ENCODE results near the gene TAF11L11. TPM values are rescaled to one million over a fixed set of nuclear protein-coding genes. Genes with fewer than 3 reads are reported as not detected.
"Not testable (repeated sequence)": the region's sequence is repeated elsewhere in the genome, so short reads cannot be mapped to it uniquely, and the experiment has no call there.

Gene TAF11L11
- total RNA-seq, 4 donors from 2014 or later = not detected

- H3K36me3 ChIP-seq = no peaks in the 10 kb centered on the region
- no peak within 1 kb of the TSS for H3K27ac ChIP-seq (replicated peaks in 1 of 4)
- DNase-seq (ENCODE audit: extremely low spot score) = no peak
- TF ChIP-seq POLR2AphosphoS5 (IDR thresholded peaks at IDR 0.05) = no peak
- TF ChIP-seq CTCF (IDR thresholded peaks at IDR 0.05) = no peak
- no peak for TF ChIP-seq EP300 (IDR thresholded peaks at IDR 0.05)
- no peak for TF ChIP-seq POLR2A (IDR thresholded peaks at IDR 0.05; ENCODE audit: low read depth)
- intact Hi-C loops (cut with DNase I) = no loop called here
- H3K27me3 ChIP-seq = no peaks in the 10 kb centered on the region
- 80% methylated on average over 2 of the region's 5 CpGs for WGBS
- H3K4me3 ChIP-seq = no peak within 1 kb of the TSS
- H3K9me3 ChIP-seq = no peaks in the 10 kb centered on the region
- no peaks in the 10 kb centered on the region for H3K4me1 ChIP-seq
Observed at GRCh38 chr5:17634160-17634559, 30.2 kb downstream of the TAF11L11 start, which contains the start of gene TAF11L14. Gene TAF11L14, plus strand, starts transcription at chr5:17634460.

- H3K27ac ChIP-seq (replicated peaks in 1 of 4); H3K4me1 ChIP-seq; DNase-seq (ENCODE audit: extremely low spot score); H3K36me3 ChIP-seq; H3K27me3 ChIP-seq; intact Hi-C loops (cut with DNase I); H3K4me3 ChIP-seq; H3K9me3 ChIP-seq: not testable (repeated sequence)
- WGBS = 80% methylated on average over 5 of the region's 10 CpGs
Observed at GRCh38 chr5:17649232-17649631, 45.2 kb downstream of the TAF11L11 start.

GRCh38 chr5:17655201-17655759 is 51.3 kb downstream of the TAF11L11 start:
- H3K27ac ChIP-seq (replicated peaks in 1 of 4); H3K27me3 ChIP-seq; H3K4me1 ChIP-seq; H3K9me3 ChIP-seq; H3K36me3 ChIP-seq; DNase-seq (ENCODE audit: extremely low spot score); H3K4me3 ChIP-seq; intact Hi-C loops (cut with DNase I): not testable (repeated sequence)
- WGBS = no CpG with 5 or more reads among the region's 32 CpGs

Small RNAs within 50 kb of the gene (small RNA-seq; reads per million reads assigned to genes)
- gene AC233724.1 (0 reads per million in 3 donors), gene AC233724.2 (0 reads per million in 3 donors), gene AC233724.3 (0 reads per million in 3 donors), gene AC233724.4 (0 reads per million in 3 donors), gene AC233724.6 (0 reads per million in 3 donors), gene AC233724.7 (0 reads per million in 3 donors)

Other genes with a start within 250 kb of the TAF11L11 start
- not detected for gene TAF11L2, start 106.0 kb upstream of the TAF11L11 start, total RNA-seq
- gene TAF11L3, start 85.8 kb upstream of the TAF11L11 start, total RNA-seq = not detected
- not detected for gene TAF11L4, start 82.4 kb upstream of the TAF11L11 start, total RNA-seq
- not detected for gene TAF11L5, start 78.9 kb upstream of the TAF11L11 start, total RNA-seq
- not detected for gene TAF11L6, start 75.5 kb upstream of the TAF11L11 start, total RNA-seq
- not detected for gene TAF11L7, start 18.4 kb upstream of the TAF11L11 start, total RNA-seq
- gene TAF11L8, start 13.2 kb upstream of the TAF11L11 start, total RNA-seq = not detected
- not detected for gene TAF11L9, start 9.8 kb upstream of the TAF11L11 start, total RNA-seq
- gene TAF11L10, start 6.4 kb upstream of the TAF11L11 start, total RNA-seq = not detected
- gene TAF11L12, start 6.2 kb downstream of the TAF11L11 start, total RNA-seq = not detected
- not detected for gene TAF11L13, start 27.9 kb downstream of the TAF11L11 start, total RNA-seq
- not detected for gene TAF11L14, start 30.3 kb downstream of the TAF11L11 start, total RNA-seq